Prostate gland (tissue), 2 donors: Measurements from ENCODE around the gene POU2F1. TPM values are rescaled to one million over a fixed set of nuclear protein-coding genes. Genes with fewer than 3 reads are reported as not detected.

Source experiments
- DNase-seq: peaks from one replicate; pipeline ENCODE4 v3.0.0-alpha.2; 2019; ENCODE audit warnings: low spot score
- H3K27ac ChIP-seq, 2 donors: fragments of 200-600 bp; sonication (generic); 2 replicates each; pipeline ENCODE4 v1.5.1; 2017 to 2019
- H3K27me3 ChIP-seq: fragments of 200-600 bp; sonication (generic); replicated peaks from 2 replicates; pipeline ENCODE4 v1.5.1; 2019; ENCODE audit not compliant: insufficient read depth
- H3K36me3 ChIP-seq, 2 donors: fragments of 200-600 bp; sonication (generic); 1 replicate in 1 of 2; 2 replicates in 1 of 2; pipeline versions ENCODE4 v1.5.1 to v1.8.1; 2017 to 2019
- H3K4me1 ChIP-seq: fragments of 200-600 bp; sonication (generic); replicated peaks from 2 replicates; pipeline ENCODE4 v1.5.1; 2019
- H3K4me3 ChIP-seq, 2 donors: fragments of 200-600 bp; sonication (generic); 2 replicates each; pipeline ENCODE4 v1.5.1; 2017 to 2019
- H3K9me3 ChIP-seq: fragments of 200-600 bp; sonication (generic); 2 replicates; pipeline ENCODE4 v1.5.1; 2017
- POLR2A ChIP-seq: fragments of 450-650 bp; IDR thresholded peaks from one replicate; pipeline ENCODE4 v1.6.1; 2016; ENCODE audit warnings: antibody characterized with exemption, mild to moderate bottlenecking
- POLR2AphosphoS5 ChIP-seq: sonication (generic); formaldehyde crosslinking; IDR thresholded peaks from one replicate; pipeline ENCODE4 v1.6.1; 2017; ENCODE audit warnings: antibody characterized with exemption
- WGBS: methylation state at CpG from one replicate; pipeline ENCODE4 v1.1.5; 2018; 5-methylcytosine and 5-hydroxymethylcytosine counted together
- intact Hi-C: fragments of 100-400 bp; cut with DNase I; formaldehyde crosslinking; loops from one replicate; pipeline ENCODE4 v1.14.2; 2022
- total RNA-seq, 2 donors: library from RNA; depleted of rRNA; stranded (reverse); fragments of >200 nt; gene quantifications; one replicate each; pipeline ENCODE4 v1.1.0, GENCODE V29; 2016
- TF ChIP-seq, protein P1 (sequence below), 4 experiments: fragments of 200-600 bp in 2 of 4; fragments of 450-650 bp in 2 of 4; sonication (generic) in 2 of 4; IDR thresholded peaks; 1 replicate in 3 of 4; 2 replicates in 1 of 4; pipeline ENCODE4 v1.5.1; 2016 to 2019; ENCODE audit warnings: antibody characterized with exemption in 4 of 4, mild to moderate bottlenecking in 2 of 4, moderate library complexity in 2 of 4

The POU2F1 gene
- total RNA-seq, 2 donors from 2014 or later, result 10.9 to 26.6 TPM

DNA sequence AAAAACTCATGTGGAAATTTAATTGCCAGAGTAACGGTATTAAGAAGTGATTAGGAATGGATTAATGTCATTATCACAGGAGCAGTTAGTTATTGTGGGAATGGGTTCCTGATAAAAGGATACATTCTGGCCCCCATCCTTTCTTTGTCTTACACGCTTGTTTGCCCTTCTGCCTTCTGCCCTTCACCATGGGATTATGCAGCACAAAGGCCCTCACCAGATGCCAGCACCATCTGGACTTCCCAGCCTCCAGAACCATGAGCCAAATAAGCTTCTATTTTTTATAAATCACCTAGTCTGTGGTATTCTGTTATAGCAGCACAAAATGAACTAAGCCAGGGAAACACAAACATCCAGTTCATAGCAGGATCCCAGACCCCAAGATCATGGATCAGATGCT lies 33.9 kb upstream of the POU2F1 start:
- no peak for DNase-seq
- Histone ChIP-seq H3K9me3 (no peaks in the 10 kb centered on the region), H3K4me3 (no peak overlapping the region), H3K4me1 (no peaks in the 10 kb centered on the region), H3K27me3 (no peaks in the 10 kb centered on the region), H3K36me3 (no peaks in the 10 kb centered on the region), H3K27ac (no peak overlapping the region)
- 78% methylated on average over 2 of the region's 2 CpGs for WGBS
- intact Hi-C loops, result no loop called here
- TF ChIP-seq POLR2A (no peak), POLR2AphosphoS5 (no peak)

DNA sequence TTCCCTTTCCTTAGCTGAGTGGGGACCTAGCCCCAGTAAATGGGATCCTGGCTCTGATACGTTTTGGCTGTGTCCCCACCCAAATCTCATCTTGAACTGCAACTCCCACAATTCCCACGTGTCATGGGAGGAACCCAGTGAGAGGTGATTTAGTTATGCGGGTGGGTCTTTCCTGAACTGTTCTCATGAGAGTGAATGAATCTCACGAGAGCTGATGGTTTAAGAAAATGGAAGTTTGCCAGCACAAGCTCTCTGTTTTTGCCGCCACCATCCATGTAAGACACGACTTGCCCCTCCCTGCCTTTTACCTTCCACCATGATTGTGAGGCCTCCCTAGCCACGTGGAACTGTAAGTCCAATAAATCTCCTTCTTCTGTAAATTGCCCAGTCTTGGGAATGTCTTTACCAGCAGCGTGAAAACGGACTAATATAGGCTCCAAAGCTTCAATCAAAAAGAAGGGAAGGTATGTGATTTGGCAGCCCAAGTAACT lies 29.9 kb upstream of the POU2F1 start:
- no peaks in the 10 kb centered on the region for H3K9me3 ChIP-seq
- H3K4me3 ChIP-seq, result no peak overlapping the region
- TF ChIP-seq POLR2A (no peak), POLR2AphosphoS5 (no peak)
- TF ChIP-seq, protein P1, sequence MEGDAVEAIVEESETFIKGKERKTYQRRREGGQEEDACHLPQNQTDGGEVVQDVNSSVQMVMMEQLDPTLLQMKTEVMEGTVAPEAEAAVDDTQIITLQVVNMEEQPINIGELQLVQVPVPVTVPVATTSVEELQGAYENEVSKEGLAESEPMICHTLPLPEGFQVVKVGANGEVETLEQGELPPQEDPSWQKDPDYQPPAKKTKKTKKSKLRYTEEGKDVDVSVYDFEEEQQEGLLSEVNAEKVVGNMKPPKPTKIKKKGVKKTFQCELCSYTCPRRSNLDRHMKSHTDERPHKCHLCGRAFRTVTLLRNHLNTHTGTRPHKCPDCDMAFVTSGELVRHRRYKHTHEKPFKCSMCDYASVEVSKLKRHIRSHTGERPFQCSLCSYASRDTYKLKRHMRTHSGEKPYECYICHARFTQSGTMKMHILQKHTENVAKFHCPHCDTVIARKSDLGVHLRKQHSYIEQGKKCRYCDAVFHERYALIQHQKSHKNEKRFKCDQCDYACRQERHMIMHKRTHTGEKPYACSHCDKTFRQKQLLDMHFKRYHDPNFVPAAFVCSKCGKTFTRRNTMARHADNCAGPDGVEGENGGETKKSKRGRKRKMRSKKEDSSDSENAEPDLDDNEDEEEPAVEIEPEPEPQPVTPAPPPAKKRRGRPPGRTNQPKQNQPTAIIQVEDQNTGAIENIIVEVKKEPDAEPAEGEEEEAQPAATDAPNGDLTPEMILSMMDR (IDR thresholded peaks at IDR 0.05), result no peak
- DNase-seq, result no peak
- no peak overlapping the region for H3K27ac ChIP-seq
- 85% methylated on average over 9 of the region's 9 CpGs for WGBS
- intact Hi-C loops, result no loop called here
- H3K4me1 ChIP-seq, result no peaks in the 10 kb centered on the region
- no peaks in the 10 kb centered on the region for H3K27me3 ChIP-seq
- no peaks in the 10 kb centered on the region for H3K36me3 ChIP-seq

DNA sequence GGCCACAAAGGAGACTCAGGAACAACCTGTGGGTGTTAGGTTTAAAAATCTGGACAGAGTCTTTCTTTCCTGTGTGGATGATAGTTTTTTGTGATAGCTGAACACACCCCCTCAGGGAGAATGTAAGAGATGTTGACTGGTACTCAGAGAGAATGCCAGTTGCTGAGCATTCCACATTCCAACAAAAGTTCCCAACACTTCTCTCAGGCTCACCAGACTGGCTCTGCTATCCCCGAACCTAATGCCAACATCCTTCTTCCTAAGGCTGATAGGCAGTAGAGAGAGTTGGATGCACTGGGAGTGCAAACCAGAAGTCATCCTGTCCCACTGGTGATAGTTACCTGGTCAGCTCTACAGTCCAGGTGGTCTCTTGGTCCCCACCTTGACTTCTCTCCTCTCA lies 28.7 kb upstream of the POU2F1 start:
- TF ChIP-seq POLR2A (no peak), POLR2AphosphoS5 (no peak)
- TF ChIP-seq, protein P1 (IDR thresholded peaks at IDR 0.05), result no peak
- Histone ChIP-seq H3K36me3 (no peaks in the 10 kb centered on the region), H3K4me1 (no peaks in the 10 kb centered on the region), H3K4me3 (no peak overlapping the region), H3K9me3 (no peaks in the 10 kb centered on the region), H3K27ac (no peak overlapping the region), H3K27me3 (no peaks in the 10 kb centered on the region)
- WGBS, result 61% methylated on average over 1 of the region's 1 CpG
- DNase-seq, result no peak
- intact Hi-C loops, result no loop called here

DNA sequence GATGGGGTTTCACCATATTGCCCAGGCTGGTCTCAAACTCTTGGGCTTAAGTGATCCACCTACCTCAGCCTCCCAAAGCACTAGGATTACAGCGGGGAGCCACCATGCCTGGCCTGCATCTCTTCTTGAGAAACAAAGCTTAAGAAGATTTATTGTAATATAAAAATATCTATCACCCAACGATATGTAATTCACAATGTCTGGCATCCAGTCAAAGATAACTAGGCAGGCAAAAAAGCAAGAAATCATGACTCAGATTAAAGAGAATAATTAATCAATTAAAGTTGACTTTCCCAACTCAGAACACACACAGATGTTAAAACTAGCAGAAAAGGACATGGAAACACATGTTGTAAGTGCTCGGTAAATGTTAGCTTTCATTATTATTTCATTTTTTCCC lies 26.5 kb upstream of the POU2F1 start:
- H3K4me1 ChIP-seq, result no peaks in the 10 kb centered on the region
- no peaks in the 10 kb centered on the region for H3K27me3 ChIP-seq
- DNase-seq, result no peak
- no peak overlapping the region for H3K4me3 ChIP-seq
- 72% methylated on average over 3 of the region's 3 CpGs for WGBS
- intact Hi-C loops, result no loop called here
- TF ChIP-seq POLR2A (no peak), POLR2AphosphoS5 (no peak)
- TF ChIP-seq, protein P1 (IDR thresholded peaks at IDR 0.05), result no peak
- no peak overlapping the region for H3K27ac ChIP-seq
- no peaks in the 10 kb centered on the region for H3K9me3 ChIP-seq
- H3K36me3 ChIP-seq, result no peaks in the 10 kb centered on the region

DNA sequence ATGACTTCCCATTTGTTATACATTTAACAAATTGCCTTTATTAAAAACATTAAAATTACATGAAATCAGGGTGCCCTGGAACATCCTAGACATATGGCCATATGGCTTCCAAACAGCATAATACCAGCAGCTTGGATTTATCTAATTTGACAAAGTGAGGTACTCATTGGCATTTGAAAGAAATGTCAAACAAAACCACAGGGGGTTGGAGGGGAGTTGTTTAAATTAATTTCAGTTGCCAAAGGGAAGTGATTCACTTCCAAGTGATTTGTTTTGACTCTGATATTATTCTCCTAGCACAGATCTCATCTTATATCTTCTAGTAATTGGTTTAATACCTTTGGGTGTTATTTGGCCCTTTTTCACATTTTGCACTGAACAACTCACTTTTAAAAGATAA lies 24.5 kb upstream of the POU2F1 start:
- H3K27ac ChIP-seq, result no peak overlapping the region
- H3K9me3 ChIP-seq, result no peaks in the 10 kb centered on the region
- no peak for TF ChIP-seq POLR2A
- TF ChIP-seq POLR2AphosphoS5, result no peak
- TF ChIP-seq, protein P1 (IDR thresholded peaks at IDR 0.05), result no peak
- intact Hi-C loops, result no loop called here
- no peaks in the 10 kb centered on the region for H3K27me3 ChIP-seq
- H3K4me1 ChIP-seq, result no peaks in the 10 kb centered on the region
- H3K36me3 ChIP-seq, result no peaks in the 10 kb centered on the region
- no peak overlapping the region for H3K4me3 ChIP-seq
- no peak for DNase-seq
